ENCODE measurements around the gene FAM89B.

DNA sequence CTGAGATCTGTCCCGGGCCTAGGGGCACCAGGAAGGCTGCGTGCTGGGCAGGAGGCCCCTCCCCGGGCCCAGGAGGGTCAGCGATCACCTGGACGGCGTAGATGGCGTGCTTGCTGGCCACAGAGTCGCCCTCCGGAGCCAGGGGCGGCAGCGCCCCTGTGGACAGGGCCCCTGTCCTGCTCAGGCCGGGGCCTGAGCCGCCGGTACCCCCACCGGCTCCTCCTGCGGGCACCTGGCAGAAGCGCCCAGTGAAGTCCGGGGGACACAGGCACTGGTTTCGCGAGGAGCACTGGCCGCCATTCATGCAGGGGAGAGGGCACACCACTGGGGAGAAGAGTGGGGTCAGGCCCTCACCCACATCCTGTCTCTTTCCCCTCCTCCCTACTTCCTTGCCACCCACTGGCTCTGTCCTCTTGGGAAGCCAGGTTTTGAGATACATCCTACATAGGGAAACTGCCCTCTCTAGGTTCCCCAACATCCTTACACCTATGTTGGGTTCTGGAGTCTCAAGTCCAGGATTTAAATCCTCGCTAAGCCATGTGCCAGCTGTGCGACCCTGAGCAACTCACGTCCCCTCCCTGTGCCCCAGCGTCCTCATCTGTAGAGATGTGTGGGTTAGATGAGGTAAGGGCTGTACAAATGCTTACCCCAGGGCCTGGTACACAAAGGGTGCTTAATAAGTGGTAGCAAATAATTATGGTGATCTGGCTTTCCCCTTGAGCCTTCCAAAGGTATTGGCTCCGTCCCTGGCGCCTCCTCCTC, 18.1 kb upstream of the FAM89B start:
- TF ChIP-seq CTCF (IDR thresholded peaks at IDR 0.05; ENCODE audit: poor library complexity, severe bottlenecking): no peak
- TF ChIP-seq MXI1 (conservative IDR thresholded peaks at IDR 0.05; ENCODE audit: poor library complexity, severe bottlenecking): no peak
- TF ChIP-seq RAD21 (conservative IDR thresholded peaks at IDR 0.05): no peak
- TF ChIP-seq EZH2 (IDR thresholded peaks at IDR 0.05; ENCODE audit: borderline replicate concordance, insufficient read depth, low read length, poor library complexity, severe bottlenecking): no peak
- TF ChIP-seq POLR2AphosphoS5 (IDR thresholded peaks at IDR 0.05): no peak
- TF ChIP-seq SMC3 (conservative IDR thresholded peaks at IDR 0.05; ENCODE audit: poor library complexity): no peak
- TF ChIP-seq EP300 (conservative IDR thresholded peaks at IDR 0.05; ENCODE audit: poor library complexity, severe bottlenecking): no peak
- TF ChIP-seq TAF1 (IDR thresholded peaks at IDR 0.05; ENCODE audit: low read depth): no peak

Data from neural cell (in vitro differentiated cells).